Measurements from ENCODE around the gene HBP1. TPM values are rescaled to one million over a fixed set of nuclear protein-coding genes. Genes with fewer than 3 reads are reported as not detected.
A peak's percentile ranks its signal among the peaks of the same experiment; 100 is the strongest.

Gene HBP1
- total RNA-seq, 1 donor from 2014 or later: 51.7 TPM

DNA sequence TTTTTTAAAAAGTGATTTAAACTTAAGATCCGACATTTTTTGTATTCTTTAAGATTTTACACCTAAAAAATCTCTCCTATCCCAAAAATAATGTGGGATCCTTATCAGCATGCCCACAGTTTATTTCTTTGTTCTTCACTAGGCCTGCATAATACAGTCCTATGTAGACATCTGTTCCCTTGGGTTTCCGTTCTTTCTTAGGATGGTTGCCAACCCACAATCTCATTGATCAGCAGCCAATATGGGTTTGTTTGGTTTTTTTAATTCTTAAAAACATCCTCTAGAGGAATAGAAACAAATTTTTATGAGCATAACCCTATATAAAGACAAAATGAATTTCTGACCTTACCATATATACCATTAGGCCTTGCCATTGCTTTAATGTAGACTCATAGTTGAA, 8.4 kb upstream of the HBP1 start:
- no peak for TF ChIP-seq CTCF (IDR thresholded peaks at IDR 0.05; ENCODE audit: insufficient read depth, low read length, poor library complexity, severe bottlenecking)
- DNase-seq (ENCODE audit: low read depth): no peak
- H3K36me3 ChIP-seq (ENCODE audit: control insufficient read depth, insufficient read depth, low read length): no peaks in the 10 kb centered on the region
- H3K4me3 ChIP-seq (ENCODE audit: low read depth, low read length): no peak overlapping the region
- H3K27me3 ChIP-seq (ENCODE audit: control insufficient read depth, insufficient read depth, low read length): no peaks in the 10 kb centered on the region

GRCh38 chr7:107161415-107161814, 7.4 kb upstream of the HBP1 start:
- H3K36me3 ChIP-seq (ENCODE audit: control insufficient read depth, insufficient read depth, low read length): no peaks in the 10 kb centered on the region
- H3K27me3 ChIP-seq (ENCODE audit: control insufficient read depth, insufficient read depth, low read length): no peaks in the 10 kb centered on the region
- no peak for DNase-seq (ENCODE audit: low read depth)
- no peak for TF ChIP-seq CTCF (IDR thresholded peaks at IDR 0.05; ENCODE audit: insufficient read depth, low read length, poor library complexity, severe bottlenecking)
- H3K4me3 ChIP-seq (ENCODE audit: low read depth, low read length): no peak overlapping the region

DNA sequence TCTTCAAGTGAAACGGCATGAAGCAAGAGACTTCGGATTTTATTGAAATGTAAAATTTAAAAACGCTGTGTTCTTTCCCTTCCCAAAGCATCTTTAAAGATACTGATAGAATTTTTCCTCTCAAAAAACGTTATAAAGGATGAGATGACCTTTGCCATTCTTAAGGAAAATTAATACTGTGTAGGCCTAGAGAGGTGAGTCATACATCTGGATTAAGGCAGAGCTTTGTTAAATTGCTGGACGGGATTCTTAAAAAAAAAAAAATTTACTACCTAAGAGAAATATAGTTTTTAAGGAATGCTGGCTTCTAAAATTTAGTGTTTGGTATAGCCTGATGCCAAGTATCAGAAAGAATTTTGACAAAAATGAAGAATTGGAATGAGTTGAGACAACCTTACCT, 6.3 kb upstream of the HBP1 start:
- Histone ChIP-seq H3K4me3 (ENCODE audit: low read depth, low read length) (no peak overlapping the region), H3K36me3 (ENCODE audit: control insufficient read depth, insufficient read depth, low read length) (no peaks in the 10 kb centered on the region), H3K27me3 (ENCODE audit: control insufficient read depth, insufficient read depth, low read length) (no peaks in the 10 kb centered on the region)
- DNase-seq (ENCODE audit: low read depth): no peak
- TF ChIP-seq CTCF (IDR thresholded peaks at IDR 0.05; ENCODE audit: insufficient read depth, low read length, poor library complexity, severe bottlenecking): no peak

DNA sequence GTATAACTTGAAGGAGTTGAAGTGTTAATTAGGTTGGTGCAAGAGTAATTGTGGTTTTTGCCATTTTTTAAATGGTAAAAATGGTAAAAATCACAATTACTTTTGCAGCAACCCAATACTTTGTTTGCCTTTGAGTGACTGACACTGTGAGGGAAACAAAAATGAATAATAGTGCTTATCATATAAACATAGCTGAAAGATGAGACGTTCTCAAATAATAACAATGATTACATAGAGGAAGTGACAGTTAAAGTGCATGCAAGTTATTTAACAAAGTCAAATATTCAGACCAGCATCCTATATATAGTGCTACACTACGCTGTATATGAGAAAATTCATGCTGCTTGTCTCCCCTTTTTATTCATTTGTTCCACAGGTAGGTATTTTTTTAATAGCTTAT, 4.7 kb upstream of the HBP1 start:
- TF ChIP-seq CTCF (IDR thresholded peaks at IDR 0.05; ENCODE audit: insufficient read depth, low read length, poor library complexity, severe bottlenecking): no peak
- H3K4me3 ChIP-seq (ENCODE audit: low read depth, low read length): no peak overlapping the region
- no peaks in the 10 kb centered on the region for H3K36me3 ChIP-seq (ENCODE audit: control insufficient read depth, insufficient read depth, low read length)
- no peaks in the 10 kb centered on the region for H3K27me3 ChIP-seq (ENCODE audit: control insufficient read depth, insufficient read depth, low read length)
- no peak for DNase-seq (ENCODE audit: low read depth)

DNA sequence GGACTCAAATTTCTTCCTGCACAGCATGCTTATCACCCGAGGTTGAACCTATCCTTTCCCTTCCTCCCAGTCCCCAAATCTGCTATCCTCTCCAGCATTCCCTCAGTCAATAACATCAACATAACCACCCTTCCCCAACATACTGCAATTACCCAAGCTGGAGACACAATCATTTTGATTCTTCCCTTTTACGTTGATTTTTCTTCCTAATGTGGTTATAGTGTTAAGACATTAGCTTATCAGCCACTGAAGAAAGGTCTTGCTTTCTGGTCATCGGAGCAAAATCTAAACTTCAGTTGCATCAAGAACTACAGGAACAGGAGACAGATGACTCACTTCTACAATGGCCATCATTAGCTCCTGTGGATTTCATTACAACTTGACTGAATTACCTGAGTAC, 3.5 kb upstream of the HBP1 start:
- H3K4me3 ChIP-seq (ENCODE audit: low read depth, low read length): no peak overlapping the region
- no peak for TF ChIP-seq CTCF (IDR thresholded peaks at IDR 0.05; ENCODE audit: insufficient read depth, low read length, poor library complexity, severe bottlenecking)

DNA sequence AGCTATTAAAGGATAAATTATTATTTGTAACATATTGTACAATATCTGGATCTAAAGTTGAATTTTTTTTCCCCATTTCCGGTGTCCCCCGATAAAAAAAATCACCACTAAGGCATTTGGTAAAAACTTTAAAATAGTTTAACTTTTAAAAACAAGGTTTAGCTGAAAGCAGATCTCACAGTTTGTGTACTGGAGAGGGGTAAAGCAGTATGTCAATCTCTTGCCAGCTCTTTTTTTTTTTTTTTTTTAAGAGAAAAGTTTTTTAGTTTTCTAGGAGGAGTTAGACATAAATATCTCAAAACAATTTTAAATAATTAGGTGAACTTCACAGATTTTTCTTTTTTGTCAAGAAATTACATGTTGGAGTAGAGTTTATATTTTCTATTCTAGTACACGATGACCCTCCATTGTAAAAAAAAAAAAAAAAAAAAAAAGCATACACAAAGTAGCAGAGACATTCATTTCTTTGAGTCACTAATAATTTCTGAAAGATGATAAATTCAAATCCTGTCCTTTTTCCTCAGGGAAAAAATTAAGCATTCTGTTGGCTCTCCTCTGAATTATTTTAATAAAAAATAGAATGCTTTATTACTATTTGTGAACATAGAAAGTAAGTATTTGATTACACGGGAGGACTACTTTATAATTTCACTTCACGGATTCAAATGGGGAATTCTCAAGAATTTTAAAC, 1.9 kb upstream of the HBP1 start:
- Histone ChIP-seq H3K4me3 (ENCODE audit: low read depth, low read length) (peak overlapping the region; percentile 55), H3K27me3 (ENCODE audit: control insufficient read depth, insufficient read depth, low read length) (no peaks in the 10 kb centered on the region), H3K36me3 (ENCODE audit: control insufficient read depth, insufficient read depth, low read length) (no peaks in the 10 kb centered on the region)
- no peak for DNase-seq (ENCODE audit: low read depth)
- TF ChIP-seq CTCF (IDR thresholded peaks at IDR 0.05; ENCODE audit: insufficient read depth, low read length, poor library complexity, severe bottlenecking): no peak

More for the DNA sequence above, 3.5 kb upstream of the HBP1 start:
- no peaks in the 10 kb centered on the region for H3K27me3 ChIP-seq (ENCODE audit: control insufficient read depth, insufficient read depth, low read length)
- DNase-seq (ENCODE audit: low read depth): no peak
- no peaks in the 10 kb centered on the region for H3K36me3 ChIP-seq (ENCODE audit: control insufficient read depth, insufficient read depth, low read length)

Data from kidney epithelial cell (primary cell).